HUES64 (cell line): Measurements from ENCODE around the gene PRELID1.

Experiments
- H3K27ac ChIP-seq: 2 replicates; pipeline ENCODE4 v1.7.0; 2013; ENCODE audit warnings: low read depth, low read length, inconsistent platforms
- H3K27me3 ChIP-seq: 2 replicates; pipeline ENCODE4 v1.6.1; 2013; ENCODE audit warnings: mild to moderate bottlenecking, low read length; ENCODE audit not compliant: insufficient read depth
- H3K36me3 ChIP-seq: 2 replicates; pipeline ENCODE4 v1.6.1; 2013; ENCODE audit warnings: mild to moderate bottlenecking, low read length; ENCODE audit not compliant: insufficient read depth
- H3K4me1 ChIP-seq: 2 replicates; pipeline ENCODE4 v1.6.1; 2013; ENCODE audit warnings: mild to moderate bottlenecking, low read length, moderate library complexity; ENCODE audit not compliant: insufficient read depth
- H3K4me3 ChIP-seq: 2 replicates; pipeline ENCODE4 v1.5.1; 2013; ENCODE audit warnings: mild to moderate bottlenecking, low read length, moderate library complexity
- H3K9ac ChIP-seq: 2 replicates; pipeline ENCODE4 v1.6.1; 2013; ENCODE audit warnings: mild to moderate bottlenecking, low read depth, low read length
- H3K9me3 ChIP-seq: 2 replicates; pipeline ENCODE4 v1.6.1; 2013; ENCODE audit warnings: low read depth, low read length; ENCODE audit not compliant: insufficient read depth
- WGBS: fragments of 150-250, 120-280 bp; methylation state at CpG from one replicate; pipeline ENCODE4 v1.1.7; 2013; ENCODE audit warnings: missing lambda C conversion rate; 5-methylcytosine and 5-hydroxymethylcytosine counted together

Gene PRELID1

DNA sequence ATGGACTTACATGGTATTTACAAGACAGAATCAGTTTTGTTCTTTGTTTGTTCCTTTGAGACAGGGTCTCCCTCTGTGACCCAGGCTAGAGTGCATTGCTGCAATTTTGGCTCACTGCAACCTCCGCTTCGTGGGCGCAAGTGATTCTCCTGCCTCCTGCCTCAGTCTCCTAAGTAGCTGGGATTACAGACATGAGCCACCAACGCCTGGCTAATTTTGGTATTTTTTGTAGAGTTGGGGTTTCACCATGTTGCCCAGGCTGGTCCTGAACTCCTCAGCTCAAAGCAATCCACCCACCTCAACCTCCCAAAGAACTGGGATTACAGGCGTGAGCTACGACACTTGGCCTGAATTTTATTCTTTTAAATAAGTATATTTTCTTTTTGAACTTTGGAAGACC lies 27.7 kb upstream of the PRELID1 start:
- whole genome bisulfite sequencing: 95% methylated on average over 3 of the region's 6 CpGs
- Histone ChIP-seq H3K4me1 (no peaks in the 10 kb centered on the region), H3K36me3 (peaks cover 94% of the 10 kb centered on the region)

GRCh38 chr5:177276886-177277285 lies 26.7 kb upstream of the PRELID1 start:
- WGBS: 100% methylated on average over 1 of the region's 1 CpG
- H3K36me3 ChIP-seq: peaks cover 94% of the 10 kb centered on the region
- no peak overlapping the region for H3K27ac ChIP-seq
- H3K27me3 ChIP-seq: no peaks in the 10 kb centered on the region
- no peak overlapping the region for H3K9ac ChIP-seq
- H3K4me1 ChIP-seq: no peaks in the 10 kb centered on the region
- H3K9me3 ChIP-seq: no peaks in the 10 kb centered on the region
- no peak overlapping the region for H3K4me3 ChIP-seq

More for the DNA sequence above, 27.7 kb upstream of the PRELID1 start:
- no peak overlapping the region for H3K27ac ChIP-seq
- H3K4me3 ChIP-seq: no peak overlapping the region
- no peaks in the 10 kb centered on the region for H3K9me3 ChIP-seq
- H3K9ac ChIP-seq: no peak overlapping the region
- no peaks in the 10 kb centered on the region for H3K27me3 ChIP-seq

DNA sequence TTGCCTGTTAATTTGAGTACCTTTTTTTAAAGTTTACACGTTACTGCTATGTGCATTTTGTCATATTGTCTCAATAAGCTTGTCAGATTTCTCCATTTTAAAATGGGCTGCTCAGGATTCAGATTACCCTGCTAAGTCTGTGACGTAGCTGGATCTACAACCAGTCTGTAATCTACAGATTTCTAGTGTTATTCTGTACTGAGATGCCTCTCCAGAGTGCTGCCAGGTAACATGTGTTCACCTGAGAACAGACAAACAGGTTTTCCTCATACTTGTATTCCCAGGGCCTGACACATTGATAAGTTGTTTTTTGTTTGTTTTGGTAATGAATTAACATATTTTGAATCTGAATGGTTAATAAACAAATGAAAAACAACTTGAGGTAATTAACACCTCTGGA lies 15.4 kb upstream of the PRELID1 start:
- H3K27me3 ChIP-seq: no peaks in the 10 kb centered on the region
- H3K27ac ChIP-seq: no peak overlapping the region
- peaks cover 92% of the 10 kb centered on the region for H3K36me3 ChIP-seq
- H3K9me3 ChIP-seq: no peaks in the 10 kb centered on the region
- no peak overlapping the region for H3K4me3 ChIP-seq
- H3K9ac ChIP-seq: no peak overlapping the region
- 94% methylated on average over 2 of the region's 2 CpGs for WGBS
- no peaks in the 10 kb centered on the region for H3K4me1 ChIP-seq

DNA sequence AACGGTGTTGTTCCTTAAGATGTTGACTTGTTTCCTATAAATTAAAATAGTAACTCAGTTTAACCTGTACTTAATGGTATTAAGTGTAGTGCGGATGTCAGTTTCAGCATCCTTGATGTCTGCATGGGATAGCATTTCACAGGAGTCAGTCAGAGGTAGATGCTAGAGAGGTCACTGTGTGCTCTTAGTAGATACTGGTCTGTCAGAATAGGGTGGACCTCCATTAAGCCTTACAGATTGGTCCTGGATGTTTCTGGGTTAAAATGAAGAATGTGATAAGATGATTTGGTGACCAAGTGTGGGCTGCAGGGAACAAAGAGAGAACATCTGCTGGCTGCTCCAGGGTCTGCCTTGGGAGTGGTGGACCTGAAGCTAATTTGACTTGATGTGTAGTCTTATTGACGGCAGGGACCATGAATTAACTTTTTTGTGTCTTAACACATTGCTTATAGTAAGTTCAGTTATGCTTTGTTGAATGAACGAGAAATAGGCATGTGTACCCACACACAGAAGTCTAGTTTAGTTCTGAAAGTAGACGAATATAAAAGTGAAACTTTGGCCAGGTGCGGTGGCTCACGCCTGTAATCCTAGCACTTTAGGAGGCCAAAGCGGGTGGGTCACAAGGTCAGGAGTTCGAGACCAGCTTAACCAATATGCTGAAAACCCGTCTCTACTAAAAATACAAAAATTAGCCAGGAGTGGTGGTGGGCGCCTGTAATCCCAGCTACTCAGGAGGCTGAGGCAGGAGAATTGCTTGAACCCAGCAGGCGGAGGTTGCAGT lies 12.6 kb upstream of the PRELID1 start:
- H3K4me1 ChIP-seq: no peaks in the 10 kb centered on the region
- H3K4me3 ChIP-seq: no peak overlapping the region
- H3K9ac ChIP-seq: no peak overlapping the region
- H3K9me3 ChIP-seq: no peaks in the 10 kb centered on the region
- no peak overlapping the region for H3K27ac ChIP-seq
- peaks cover 95% of the 10 kb centered on the region for H3K36me3 ChIP-seq
- no peaks in the 10 kb centered on the region for H3K27me3 ChIP-seq
- 96% methylated on average over 12 of the region's 12 CpGs for WGBS

DNA sequence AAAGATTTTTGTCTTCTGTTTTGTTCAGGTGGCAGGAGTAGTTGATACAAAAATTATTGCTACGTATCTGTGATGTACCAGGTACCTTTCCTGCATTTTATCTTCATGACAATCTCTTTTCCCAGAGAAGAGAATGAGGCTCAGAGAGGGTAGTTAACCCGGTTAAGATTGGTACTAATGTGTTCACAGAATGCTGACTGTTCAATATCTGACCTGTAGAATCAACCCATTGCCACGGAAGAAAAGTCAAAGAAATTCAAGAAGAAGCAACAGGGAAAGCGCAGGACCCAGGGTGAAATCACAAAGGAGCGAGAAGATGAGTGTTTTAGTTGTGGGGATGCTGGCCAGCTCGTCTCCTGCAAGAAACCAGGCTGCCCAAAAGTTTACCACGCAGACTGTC lies 11.9 kb upstream of the PRELID1 start:
- no peak overlapping the region for H3K27ac ChIP-seq
- no peaks in the 10 kb centered on the region for H3K27me3 ChIP-seq
- no peak overlapping the region for H3K4me3 ChIP-seq
- no peaks in the 10 kb centered on the region for H3K4me1 ChIP-seq
- H3K9me3 ChIP-seq: no peaks in the 10 kb centered on the region
- no peak overlapping the region for H3K9ac ChIP-seq
- H3K36me3 ChIP-seq: peaks cover 95% of the 10 kb centered on the region
- WGBS: 93% methylated on average over 7 of the region's 7 CpGs

GRCh38 chr5:177293819-177294581 lies 9.6 kb upstream of the PRELID1 start:
- Histone ChIP-seq H3K4me1 (peaks cover 17% of the 10 kb centered on the region), H3K27ac (no peak overlapping the region), H3K27me3 (no peaks in the 10 kb centered on the region), H3K4me3 (no peak overlapping the region), H3K9me3 (no peaks in the 10 kb centered on the region), H3K9ac (no peak overlapping the region), H3K36me3 (peaks cover 84% of the 10 kb centered on the region)
- 97% methylated on average over 12 of the region's 12 CpGs for WGBS

DNA sequence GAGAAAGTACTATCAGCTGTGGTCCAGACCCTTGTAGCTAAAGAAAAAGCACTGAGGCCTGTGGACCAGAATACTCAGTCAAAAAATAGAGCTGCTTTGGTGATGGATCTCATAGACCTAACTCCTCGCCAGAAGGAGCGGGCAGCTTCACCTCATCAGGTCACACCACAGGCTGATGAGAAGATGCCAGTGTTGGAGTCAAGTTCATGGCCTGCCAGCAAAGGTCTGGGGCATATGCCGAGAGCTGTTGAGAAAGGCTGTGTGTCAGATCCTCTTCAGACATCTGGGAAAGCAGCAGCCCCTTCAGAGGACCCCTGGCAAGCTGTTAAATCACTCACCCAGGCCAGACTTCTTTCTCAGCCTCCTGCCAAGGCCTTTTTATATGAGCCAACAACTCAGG lies 9.0 kb upstream of the PRELID1 start:
- no peaks in the 10 kb centered on the region for H3K9me3 ChIP-seq
- H3K27ac ChIP-seq: no peak overlapping the region
- no peak overlapping the region for H3K9ac ChIP-seq
- H3K4me3 ChIP-seq: no peak overlapping the region
- peaks cover 81% of the 10 kb centered on the region for H3K36me3 ChIP-seq
- no peaks in the 10 kb centered on the region for H3K27me3 ChIP-seq
- WGBS: 98% methylated on average over 3 of the region's 3 CpGs
- peaks cover 18% of the 10 kb centered on the region for H3K4me1 ChIP-seq

GRCh38 chr5:177295924-177296323 lies 7.7 kb upstream of the PRELID1 start:
- Histone ChIP-seq H3K9ac (no peak overlapping the region), H3K36me3 (peaks cover 74% of the 10 kb centered on the region), H3K4me1 (peaks cover 24% of the 10 kb centered on the region), H3K27ac (no peak overlapping the region), H3K4me3 (no peak overlapping the region), H3K27me3 (no peaks in the 10 kb centered on the region), H3K9me3 (no peaks in the 10 kb centered on the region)
- 98% methylated on average over 9 of the region's 9 CpGs for WGBS

GRCh38 chr5:177296581-177296980 lies 7.0 kb upstream of the PRELID1 start:
- no peak overlapping the region for H3K9ac ChIP-seq
- no peak overlapping the region for H3K4me3 ChIP-seq
- no peaks in the 10 kb centered on the region for H3K9me3 ChIP-seq
- peaks cover 76% of the 10 kb centered on the region for H3K36me3 ChIP-seq
- no peak overlapping the region for H3K27ac ChIP-seq
- no peaks in the 10 kb centered on the region for H3K27me3 ChIP-seq
- peaks cover 24% of the 10 kb centered on the region for H3K4me1 ChIP-seq
- 90% methylated on average over 4 of the region's 4 CpGs for WGBS

GRCh38 chr5:177297922-177298321 lies 5.7 kb upstream of the PRELID1 start:
- no peak overlapping the region for H3K9ac ChIP-seq
- peaks cover 24% of the 10 kb centered on the region for H3K4me1 ChIP-seq
- H3K9me3 ChIP-seq: no peaks in the 10 kb centered on the region
- no peak overlapping the region for H3K27ac ChIP-seq
- H3K36me3 ChIP-seq: peaks cover 62% of the 10 kb centered on the region
- no peaks in the 10 kb centered on the region for H3K27me3 ChIP-seq
- no peak overlapping the region for H3K4me3 ChIP-seq
- WGBS: 85% methylated on average over 2 of the region's 2 CpGs

- Histone ChIP-seq H3K9me3 (no peaks in the 10 kb centered on the region), H3K27ac (no peak overlapping the region), H3K36me3 (peaks cover 46% of the 10 kb centered on the region), H3K4me1 (peaks cover 25% of the 10 kb centered on the region), H3K27me3 (no peaks in the 10 kb centered on the region), H3K9ac (no peak overlapping the region), H3K4me3 (no peak overlapping the region)
- WGBS: 91% methylated on average over 9 of the region's 9 CpGs
Observed at GRCh38 chr5:177299697-177300096, 3.9 kb upstream of the PRELID1 start.
